NCI-H1930 (cell line): Measurements from ENCODE around the gene DTNBP1.
"Not testable (repeated sequence)": the region's sequence is repeated elsewhere in the genome, so short reads cannot be mapped to it uniquely, and the experiment has no call there.

Source experiments
- DNase-seq, 2 experiments: peaks; one replicate each; lab custom pipeline; 2025; lab: John Stamatoyannopoulos, UW

DTNBP1 gene

DNA sequence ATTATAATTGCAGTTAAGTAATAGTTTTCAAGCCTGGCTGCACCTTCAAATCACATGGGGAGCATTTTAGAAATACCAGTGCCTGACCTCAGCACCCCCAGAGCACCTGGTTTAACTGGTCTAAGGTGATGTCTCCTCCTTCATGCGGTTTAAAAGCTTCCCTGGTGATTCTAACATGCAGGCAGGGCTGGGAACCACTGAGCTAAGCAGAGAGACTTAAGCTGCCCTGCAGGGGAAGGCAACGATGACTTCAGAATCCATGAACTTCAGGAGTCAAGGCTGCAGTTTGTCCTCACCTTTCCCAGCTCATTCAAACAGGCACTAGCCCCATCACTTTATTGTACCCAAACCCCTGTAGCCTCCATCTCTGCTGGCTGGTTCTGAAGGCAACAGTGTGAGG lies 6.1 kb upstream of the DTNBP1 start:
- no peak for DNase-seq

DNA sequence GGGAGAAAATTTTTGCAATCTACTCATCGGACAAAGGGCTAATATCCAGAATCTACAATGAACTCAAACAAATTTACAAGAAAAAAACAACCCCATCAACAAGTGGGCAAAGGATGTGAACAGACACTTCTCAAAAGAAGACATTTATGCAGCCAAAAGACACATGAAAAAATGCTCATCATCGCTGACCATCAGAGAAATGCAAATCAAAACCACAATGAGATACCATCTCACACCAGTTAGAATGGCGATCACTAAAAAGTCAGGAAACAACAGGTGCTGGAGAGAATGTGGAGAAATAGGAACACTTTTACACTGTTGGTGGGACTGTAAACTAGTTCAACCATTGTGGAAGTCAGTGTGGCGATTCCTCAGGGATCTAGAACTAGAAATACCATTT lies 4.1 kb upstream of the DTNBP1 start:
- not testable (repeated sequence) for DNase-seq

DNA sequence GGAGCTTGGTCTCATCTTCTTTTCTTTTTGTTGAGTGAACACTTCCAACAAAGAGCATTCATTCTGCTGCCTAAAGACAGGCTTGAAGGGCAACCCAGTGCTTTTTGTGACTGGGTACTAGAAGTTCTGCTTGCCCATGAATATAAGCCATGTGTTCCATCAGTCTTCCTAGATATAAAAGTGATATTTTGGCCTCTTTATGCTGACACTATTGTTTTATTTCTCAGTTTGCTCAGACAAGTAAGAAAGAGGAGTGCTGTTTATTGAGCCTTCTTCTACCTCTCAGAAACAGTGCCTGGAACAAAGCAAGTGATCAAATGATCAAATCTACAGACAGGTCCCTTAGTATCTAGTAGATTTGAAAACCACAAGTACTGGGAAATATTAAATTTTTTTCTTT lies 2.4 kb upstream of the DTNBP1 start:
- no peak for DNase-seq

DNA sequence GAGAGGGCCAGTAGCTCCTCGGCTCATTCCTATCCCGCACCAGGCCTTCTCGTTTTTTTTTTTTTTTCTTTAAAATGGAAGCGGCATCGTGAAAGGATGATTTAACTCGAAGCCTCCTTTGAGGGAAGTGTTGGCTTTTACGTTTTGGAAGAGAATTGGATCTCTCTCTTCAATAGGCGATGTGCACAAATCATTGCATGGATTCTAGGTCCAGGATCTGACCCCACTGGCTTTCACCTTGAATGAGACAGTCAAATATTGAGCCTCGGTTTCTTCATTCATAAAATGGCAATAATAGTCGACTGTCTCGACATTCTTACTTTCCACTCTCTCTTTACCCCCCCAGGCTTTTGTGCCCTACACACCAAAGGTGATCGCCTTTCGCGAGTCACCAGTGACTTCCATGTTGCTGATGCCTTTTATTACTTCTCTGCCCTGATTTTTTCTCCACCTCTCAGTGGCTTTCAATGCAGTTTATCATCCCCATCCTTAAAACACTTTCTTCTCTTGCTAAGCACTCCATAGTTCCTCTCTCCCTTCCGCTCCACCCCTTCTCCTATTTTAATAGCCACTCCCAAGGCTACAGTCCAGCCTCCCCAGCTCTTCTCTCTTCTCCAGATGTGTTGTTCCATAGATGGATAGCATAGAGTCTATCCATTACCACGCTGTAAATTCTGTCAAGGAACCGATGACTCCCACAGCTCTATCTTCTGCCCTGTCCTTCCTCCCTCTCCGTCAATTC lies 473 bp upstream of the DTNBP1 start:
- DNase-seq, result no peak

DNA sequence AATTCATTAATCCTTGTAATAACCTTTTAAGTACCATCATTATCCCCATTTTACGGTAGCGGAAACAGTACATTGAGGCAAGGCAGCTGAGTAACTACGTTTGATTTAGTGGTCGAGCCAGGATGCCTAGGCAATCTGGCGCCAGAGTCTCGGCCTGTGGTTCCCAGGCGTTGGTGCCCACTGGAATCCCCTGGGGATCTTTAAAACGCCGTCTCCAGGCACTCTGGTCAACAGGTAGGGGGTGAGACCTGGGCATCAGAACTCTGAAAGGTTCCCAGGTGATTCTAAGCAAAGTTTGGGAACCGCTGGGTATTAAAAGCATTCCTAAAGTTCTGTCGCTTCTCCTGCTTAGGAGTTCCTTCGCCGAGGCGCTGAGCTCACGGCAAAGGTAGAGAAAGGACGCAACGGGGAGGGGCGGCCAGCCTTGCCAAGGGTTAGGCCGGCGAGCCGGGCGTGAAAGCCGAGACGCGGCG lies 939 bp downstream of the DTNBP1 start:
- no peak for DNase-seq

DNA sequence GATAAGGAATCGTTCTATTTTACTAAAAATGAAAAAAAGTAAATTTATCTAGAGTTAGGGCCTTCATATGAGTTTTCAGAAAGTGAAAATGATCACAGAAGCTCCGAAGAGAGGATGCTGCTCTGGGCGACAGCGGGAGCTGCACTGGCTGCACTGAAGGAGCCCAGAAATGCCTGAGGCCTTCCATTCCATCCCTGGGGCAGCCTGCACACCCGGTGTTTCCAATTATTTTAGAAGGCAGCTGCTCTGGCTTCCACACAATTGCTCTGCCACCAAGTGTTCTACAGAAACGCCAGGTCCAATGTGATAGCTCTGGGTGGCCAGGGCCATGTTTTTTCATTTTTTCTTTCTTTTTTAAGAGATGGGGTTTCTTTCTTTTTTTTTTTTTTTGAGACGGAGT lies 3.6 kb downstream of the DTNBP1 start:
- no peak for DNase-seq

DNA sequence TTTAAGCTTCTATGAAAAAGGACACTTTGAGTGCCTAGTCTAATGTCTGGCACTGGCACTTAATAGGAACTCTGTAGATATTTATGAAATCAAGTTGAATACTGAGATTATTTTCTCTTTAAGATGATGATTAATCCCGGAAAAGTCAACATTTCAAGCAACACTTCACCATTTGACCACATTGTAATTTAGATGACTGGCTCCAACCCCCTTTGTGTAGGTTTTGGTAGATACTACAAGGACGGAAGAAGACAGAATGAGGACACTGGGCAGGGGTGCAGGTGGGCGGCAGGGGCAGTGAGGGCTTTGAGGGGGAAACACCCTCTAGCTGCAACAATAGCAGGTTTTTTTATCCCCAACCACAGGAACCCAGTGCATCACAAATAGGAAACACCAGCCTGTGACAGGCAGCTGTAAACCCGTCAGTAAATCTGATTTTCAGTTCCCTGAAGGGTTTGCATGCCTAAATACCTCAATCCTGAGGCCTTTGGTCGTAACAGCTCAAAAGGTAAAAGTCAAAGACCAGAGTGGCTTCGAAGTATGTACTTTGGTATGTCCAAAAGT lies 4.6 kb downstream of the DTNBP1 start:
- DNase-seq, result no peak

DNA sequence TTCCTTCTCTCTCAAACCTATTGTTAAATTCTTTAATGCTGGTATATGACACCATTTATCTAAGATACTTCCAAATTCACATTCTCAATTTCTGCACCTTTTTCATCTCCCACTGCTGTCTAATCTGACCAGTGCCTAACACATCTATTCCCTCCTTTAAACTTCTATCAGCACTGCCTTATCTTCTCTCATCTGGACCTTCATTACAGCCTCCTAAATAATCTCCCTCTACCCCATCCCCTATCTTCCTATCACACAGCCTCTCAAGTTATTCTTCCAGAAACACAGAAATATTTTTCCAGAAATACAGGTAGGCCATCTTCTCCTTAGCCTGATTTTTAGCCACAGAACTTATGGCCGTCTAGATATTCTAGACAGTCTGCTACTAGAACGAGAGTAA lies 5.5 kb downstream of the DTNBP1 start:
- DNase-seq, result no peak

DNA sequence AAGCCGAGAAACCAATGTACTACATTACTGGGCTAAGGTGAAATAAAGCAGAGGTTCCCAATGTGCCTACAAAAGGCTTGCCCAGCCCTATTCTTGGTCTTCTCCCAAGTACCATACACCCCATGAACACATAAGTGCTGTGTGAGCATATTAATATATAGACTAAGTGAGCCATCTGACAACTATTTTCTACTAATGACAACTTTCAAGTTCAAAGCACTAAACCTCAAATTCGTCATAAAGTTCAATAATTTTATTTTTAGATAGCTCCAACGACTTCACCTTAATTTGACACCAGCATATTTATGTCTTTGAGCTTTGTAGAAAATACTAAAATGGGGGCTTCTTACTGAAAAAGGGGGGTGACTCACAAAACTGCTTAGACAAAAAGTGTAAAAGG lies 6.7 kb downstream of the DTNBP1 start:
- no peak for DNase-seq

DNA sequence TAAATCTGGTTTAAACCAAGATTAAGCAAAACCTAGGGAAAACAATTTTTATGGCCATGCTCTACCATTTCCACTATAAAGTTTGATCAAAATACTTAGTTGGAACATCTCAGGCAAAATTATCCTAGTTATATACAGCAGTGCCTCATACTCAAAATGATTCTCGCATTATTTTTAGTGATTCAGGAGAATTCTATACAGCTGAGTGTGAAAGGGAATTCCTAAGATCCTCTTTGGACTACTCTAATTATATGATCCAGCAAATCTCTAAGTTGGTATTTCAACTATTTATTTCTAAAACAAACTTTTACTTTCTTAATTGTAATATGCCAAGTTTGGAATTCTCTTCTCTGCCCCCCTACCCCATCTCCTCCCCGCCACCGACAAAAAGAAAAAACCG lies 8.6 kb downstream of the DTNBP1 start:
- DNase-seq, result no peak

DNA sequence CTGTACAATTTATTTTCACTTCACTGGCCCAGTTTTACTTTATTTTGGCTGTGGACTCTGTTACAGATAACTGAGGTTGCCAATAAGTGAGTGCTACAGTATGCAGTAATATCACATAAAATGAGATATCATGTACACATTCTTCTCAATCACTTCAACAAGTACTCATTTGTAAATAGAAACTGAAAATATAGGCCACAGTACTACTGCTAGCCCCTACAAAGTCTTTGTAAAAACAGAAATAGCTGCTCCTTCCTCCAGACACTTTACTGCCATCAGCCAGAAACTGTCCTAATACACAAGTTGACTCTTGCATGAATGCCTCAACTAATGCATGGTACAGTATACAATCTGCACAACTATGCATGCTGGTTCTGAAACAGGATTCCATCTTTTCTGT lies 9.2 kb downstream of the DTNBP1 start:
- DNase-seq, result no peak

DNA sequence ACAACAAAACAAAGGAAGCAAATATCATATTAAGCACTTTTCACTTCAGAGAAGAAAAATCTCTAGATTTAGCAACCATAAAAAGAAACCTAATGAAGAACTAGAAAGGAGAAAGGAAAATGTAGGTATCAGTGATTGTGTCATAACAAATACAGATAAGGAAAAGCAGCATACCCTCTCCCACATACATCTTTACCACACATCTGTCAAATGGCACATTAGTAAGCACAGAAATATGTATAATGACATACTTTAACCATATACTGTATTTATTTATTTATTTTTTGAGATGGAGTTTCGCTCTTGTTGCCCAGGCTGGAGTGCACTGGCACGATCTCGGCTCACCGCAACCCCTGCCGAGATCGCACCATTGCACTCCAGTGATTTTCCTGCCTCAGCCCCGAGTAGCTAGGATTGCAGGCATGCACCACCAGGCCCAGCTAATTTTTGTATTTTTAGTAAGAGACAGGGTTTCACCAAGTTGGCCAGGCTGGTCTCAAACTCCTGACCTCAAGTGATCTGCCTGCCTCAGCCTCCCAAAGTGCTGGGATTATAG lies 12.7 kb downstream of the DTNBP1 start:
- DNase-seq, result not testable (repeated sequence)

DNA sequence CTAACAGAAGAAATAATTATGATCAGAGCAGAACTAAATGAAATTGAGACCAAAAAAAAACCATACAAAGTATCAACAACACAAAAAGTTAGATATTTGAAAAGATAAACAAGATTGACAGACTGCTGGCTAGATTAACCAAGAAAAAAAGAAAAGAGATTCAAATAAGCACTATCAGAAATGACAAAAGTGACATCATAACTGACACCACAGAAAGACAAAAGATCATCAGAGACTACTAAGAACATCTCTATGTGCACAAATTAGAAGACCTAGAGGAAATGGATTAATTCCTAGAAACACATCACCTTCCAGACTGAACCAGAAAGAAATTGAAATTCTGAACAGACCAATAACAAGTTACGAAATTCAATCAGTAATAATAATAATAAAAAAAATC lies 17.9 kb downstream of the DTNBP1 start:
- no peak for DNase-seq

DNA sequence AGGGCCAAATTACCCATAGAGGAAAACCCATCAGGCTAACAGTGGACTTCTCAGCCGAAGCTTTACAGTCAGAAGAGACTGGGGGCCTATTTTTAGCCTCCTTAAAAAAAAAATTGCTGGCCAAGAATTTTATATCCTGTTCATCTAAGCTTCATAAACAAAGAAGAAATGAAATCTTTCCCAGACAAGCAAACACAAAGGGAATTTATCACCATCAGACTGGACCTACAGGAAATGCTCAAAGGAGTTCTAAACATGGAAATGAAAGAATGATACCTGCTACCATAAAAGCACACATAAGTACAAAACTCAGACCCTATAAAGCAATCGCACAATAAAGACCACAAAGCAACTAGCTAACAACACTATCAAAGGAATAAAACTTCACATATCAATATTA lies 19.3 kb downstream of the DTNBP1 start:
- no peak for DNase-seq

DNA sequence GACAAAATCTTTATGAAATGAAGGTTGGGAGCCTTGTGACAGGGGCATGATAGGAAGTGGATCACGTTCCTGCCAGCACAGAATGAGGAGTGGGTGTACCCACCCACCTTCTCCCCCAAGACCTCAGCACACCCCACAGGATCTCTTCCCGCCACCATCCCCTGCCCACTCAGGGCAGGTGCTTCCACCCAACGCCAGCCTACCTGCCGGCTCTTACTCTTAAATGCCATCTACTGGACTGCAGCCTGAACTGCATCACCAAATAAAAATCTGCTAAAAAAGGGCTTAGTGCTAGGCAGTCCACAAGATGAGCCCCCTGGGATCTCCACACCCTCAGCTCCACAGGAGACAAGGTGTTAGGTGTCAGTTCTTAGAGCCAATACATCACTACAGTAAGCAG lies 20.6 kb downstream of the DTNBP1 start:
- no peak for DNase-seq

DNA sequence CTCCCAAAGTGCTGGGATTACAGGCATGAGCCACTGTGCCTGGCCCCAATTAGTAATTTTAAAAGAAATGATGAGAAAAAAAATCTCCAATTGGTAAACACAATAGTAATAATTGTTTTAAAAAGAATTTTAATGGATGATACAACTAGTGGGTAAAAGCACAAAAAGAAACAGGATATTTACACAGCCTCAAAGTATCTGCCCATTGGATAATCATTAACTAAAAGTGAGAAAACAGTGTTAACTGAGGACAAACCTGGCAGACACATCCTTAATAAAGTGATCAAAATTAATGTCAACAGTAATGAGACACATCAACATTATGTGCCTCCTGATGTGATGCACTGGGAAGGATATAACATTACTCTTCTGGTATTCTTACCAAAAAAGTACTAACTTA lies 24.5 kb downstream of the DTNBP1 start:
- DNase-seq, result no peak

DNA sequence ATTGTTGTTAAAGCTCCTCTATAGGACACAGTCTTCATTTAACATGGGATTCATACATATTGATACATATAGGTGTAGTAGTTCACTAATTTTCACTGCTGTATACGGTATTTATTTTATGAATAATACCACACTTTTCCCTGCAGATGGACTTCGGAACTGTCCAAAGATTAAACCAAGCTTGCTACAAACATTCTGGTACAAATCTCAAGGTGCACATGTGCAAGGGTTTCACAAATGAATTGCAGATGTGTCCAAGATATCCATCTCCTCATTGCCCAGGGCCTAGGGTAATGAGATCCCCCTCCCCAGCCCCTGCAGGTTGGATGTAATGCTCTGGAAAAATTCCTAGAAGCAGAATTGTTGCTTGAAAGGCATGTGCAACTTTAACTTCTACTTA lies 31.4 kb downstream of the DTNBP1 start:
- no peak for DNase-seq

DNA sequence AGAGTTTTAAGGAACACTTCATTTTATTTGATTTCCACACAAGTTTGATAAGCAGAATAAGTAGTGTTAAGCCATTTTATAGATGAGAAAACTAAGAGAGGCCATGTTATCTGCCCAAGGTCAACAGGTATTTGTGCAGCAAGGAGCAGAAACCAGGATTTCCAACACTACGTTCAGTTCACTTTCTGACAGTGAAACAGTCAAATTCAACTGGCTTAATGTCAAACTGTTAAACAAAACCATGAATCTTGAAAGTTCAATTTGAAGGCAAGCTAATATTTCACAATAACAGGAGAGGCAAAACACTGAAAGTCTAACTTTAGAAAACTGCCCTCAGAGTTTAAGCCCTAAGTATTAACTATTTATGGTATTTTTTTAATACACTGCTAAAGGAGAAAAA lies 32.6 kb downstream of the DTNBP1 start:
- DNase-seq, result no peak

DNA sequence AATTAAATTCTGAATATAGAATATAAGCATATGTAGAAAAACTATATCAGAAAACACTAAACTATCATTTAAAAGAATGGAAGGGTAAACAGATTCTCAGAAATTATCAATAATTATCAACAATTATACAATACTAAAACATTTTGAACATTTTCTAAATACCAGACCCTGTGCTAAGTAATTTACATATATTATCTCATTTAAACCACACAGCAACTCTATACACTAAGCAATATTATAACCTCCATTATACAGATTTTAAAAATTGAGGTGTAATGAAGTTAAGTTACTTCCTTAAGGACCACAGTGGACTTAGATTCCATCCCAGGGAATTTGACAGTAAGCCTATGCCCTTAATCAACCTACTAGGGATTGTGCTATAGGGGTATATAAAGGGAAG lies 33.3 kb downstream of the DTNBP1 start:
- no peak for DNase-seq

DNA sequence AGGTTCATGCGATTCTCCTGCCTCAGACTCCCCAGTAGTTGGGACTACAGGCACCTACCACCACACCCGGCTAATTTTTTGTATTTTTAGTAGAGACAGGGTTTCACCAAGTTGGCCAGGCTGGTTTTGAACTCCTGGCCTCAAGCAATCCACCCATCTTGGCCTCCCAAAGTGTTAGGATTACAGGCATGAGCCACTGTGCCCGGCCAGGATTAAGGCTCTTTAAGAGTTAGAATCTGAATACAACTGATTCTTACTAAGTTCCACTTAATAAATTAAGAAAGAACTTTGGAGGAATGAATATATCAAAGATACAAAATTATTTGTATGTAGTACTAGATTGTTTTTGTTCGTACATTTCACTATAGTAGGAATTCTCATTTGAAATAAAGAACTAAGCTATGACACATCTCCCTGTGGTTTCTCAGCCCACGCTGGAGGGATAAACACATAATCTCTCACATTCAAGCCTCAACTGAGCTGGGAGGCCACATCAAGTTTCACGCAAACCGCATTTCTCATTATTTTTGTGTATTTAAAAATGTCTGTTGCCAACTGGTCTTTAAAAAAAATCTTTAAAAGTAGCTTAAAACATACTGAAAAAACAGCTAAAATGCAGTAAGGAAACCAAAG lies 34.2 kb downstream of the DTNBP1 start:
- no peak for DNase-seq

DNA sequence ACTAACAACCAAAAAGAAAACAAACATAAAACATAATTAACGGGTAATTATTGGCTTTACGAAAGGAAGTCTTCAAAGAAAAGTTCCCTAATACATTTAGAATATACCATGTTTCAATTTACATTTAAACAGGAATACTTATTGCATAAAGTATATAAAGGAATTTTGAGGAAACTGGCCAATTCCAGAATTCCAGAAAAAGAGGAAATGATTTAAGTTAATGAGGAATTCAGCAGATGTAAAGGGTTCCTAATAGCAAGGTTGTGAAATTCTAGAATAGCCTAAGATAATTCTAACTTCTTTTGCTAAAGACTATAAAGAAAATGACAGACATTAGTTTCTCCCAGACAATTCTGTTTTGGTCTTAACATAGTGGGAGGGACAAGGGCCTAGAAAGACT lies 35.0 kb downstream of the DTNBP1 start:
- DNase-seq, result no peak

DNA sequence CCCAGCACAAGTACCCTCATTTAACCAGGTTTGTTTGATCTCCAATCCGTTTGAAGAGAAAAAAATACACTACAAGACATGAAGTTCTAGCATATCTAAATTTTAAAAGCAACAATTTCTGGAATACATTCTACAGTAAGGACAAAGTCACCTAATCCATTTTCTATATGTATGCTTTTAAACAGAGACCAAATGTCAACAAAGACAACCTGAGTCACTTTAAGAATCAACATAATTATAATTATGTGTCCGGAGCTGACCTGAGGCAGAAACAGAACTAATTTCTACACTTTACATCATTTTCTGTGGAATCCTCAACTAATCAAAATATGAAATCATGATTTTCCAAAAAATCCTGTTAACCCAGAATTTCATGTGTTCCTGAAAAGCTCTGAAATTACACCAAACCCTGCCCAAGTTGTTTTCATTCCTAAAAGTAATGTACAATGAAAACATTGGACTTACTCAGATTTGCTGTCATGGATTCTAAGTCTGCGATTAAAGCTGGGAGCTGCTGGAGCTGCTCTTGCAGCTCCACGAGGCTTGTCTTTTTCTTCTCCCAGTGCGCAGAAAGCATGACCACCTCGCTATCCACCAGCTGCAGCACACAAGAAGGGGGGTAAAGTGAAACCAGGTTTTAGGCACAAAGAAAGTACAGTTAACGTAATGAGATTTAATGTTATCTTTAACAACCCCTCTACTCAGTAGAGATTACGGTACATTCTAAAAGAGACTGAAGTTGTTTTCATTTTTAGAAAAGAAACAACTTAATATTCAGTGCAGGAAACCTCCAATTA lies 35.8 kb downstream of the DTNBP1 start:
- DNase-seq, result no peak
